SHP77 (cell line): Measurements from ENCODE around the gene GRB2.
"Not testable (repeated sequence)": the region's sequence is repeated elsewhere in the genome, so short reads cannot be mapped to it uniquely, and the experiment has no call there.

Source experiments
- DNase-seq, 2 experiments: peaks; one replicate each; lab custom pipeline; 2025; lab: John Stamatoyannopoulos, UW

The GRB2 gene

GRCh38 chr17:75350029-75350428 lies 55.4 kb downstream of the GRB2 start:
- DNase-seq: no peak

GRCh38 chr17:75349589-75349988 lies 55.9 kb downstream of the GRB2 start:
- DNase-seq: no peak

GRCh38 chr17:75348386-75349012 lies 57.0 kb downstream of the GRB2 start:
- no peak for DNase-seq

GRCh38 chr17:75346906-75347305 lies 58.6 kb downstream of the GRB2 start:
- no peak for DNase-seq

- not testable (repeated sequence) for DNase-seq
These were observed 59.1 kb downstream of the GRB2 start for GRCh38 chr17:75346368-75346767.

- no peak for DNase-seq
These were observed 59.8 kb downstream of the GRB2 start for GRCh38 chr17:75345514-75346167.

GRCh38 chr17:75344666-75345065 lies 60.8 kb downstream of the GRB2 start:
- DNase-seq: no peak

GRCh38 chr17:75342996-75343395 lies 62.5 kb downstream of the GRB2 start:
- DNase-seq: no peak

GRCh38 chr17:75341784-75342486 lies 63.5 kb downstream of the GRB2 start:
- DNase-seq: no peak

- no peak for DNase-seq
These were observed 64.8 kb downstream of the GRB2 start for GRCh38 chr17:75340631-75341030.

GRCh38 chr17:75339971-75340370 lies 65.5 kb downstream of the GRB2 start:
- DNase-seq: no peak

GRCh38 chr17:75338335-75338734 lies 67.1 kb downstream of the GRB2 start:
- DNase-seq: no peak

GRCh38 chr17:75335315-75335714 lies 70.2 kb downstream of the GRB2 start:
- DNase-seq: no peak

- no peak for DNase-seq
These were observed 70.8 kb downstream of the GRB2 start for GRCh38 chr17:75334723-75335122.

- no peak for DNase-seq
These were observed 73.8 kb downstream of the GRB2 start for GRCh38 chr17:75331671-75332070.

GRCh38 chr17:75327757-75328156 lies 77.7 kb downstream of the GRB2 start:
- DNase-seq: no peak

- DNase-seq: no peak
These were observed 79.1 kb downstream of the GRB2 start for GRCh38 chr17:75326226-75326848.

- DNase-seq: no peak
These were observed 79.7 kb downstream of the GRB2 start for GRCh38 chr17:75325827-75326225.

- no peak for DNase-seq
These were observed 80.1 kb downstream of the GRB2 start for GRCh38 chr17:75325348-75325747.

- DNase-seq: no peak
These were observed 84.0 kb downstream of the GRB2 start for GRCh38 chr17:75321506-75321905.

GRCh38 chr17:75319904-75320691 lies 85.4 kb downstream of the GRB2 start:
- DNase-seq: no peak

- no peak for DNase-seq
These were observed 86.8 kb downstream of the GRB2 start for GRCh38 chr17:75318615-75319222.
